Prostate gland (tissue), 2 donors: ENCODE measurements around the gene WRNIP1.

Source experiments
- CTCF ChIP-seq, 4 experiments: fragments of 200-600 bp in 2 of 4; fragments of 450-650 bp in 2 of 4; sonication (generic) in 2 of 4; IDR thresholded peaks; 1 replicate in 3 of 4; 2 replicates in 1 of 4; pipeline ENCODE4 v1.5.1; 2016 to 2019; ENCODE audit warnings: antibody characterized with exemption in 4 of 4, mild to moderate bottlenecking in 2 of 4, moderate library complexity in 2 of 4
- POLR2A ChIP-seq: fragments of 450-650 bp; IDR thresholded peaks from one replicate; pipeline ENCODE4 v1.6.1; 2016; ENCODE audit warnings: antibody characterized with exemption, mild to moderate bottlenecking
- POLR2AphosphoS5 ChIP-seq: sonication (generic); formaldehyde crosslinking; IDR thresholded peaks from one replicate; pipeline ENCODE4 v1.6.1; 2017; ENCODE audit warnings: antibody characterized with exemption

GRCh38 chr6:2763345-2763841 is 1.8 kb upstream of the WRNIP1 start:
- TF ChIP-seq POLR2AphosphoS5 (no peak), CTCF (IDR thresholded peaks at IDR 0.05) (no peak), POLR2A (no peak)
